HL-60/S4 treated with phorbol 12-myristate 13-acetate at 8.2 ng/mL for 4 days and 3 days (cell line): ENCODE data around the gene CEP68.

Experiments used
- in situ Hi-C: fragments of 300-500 bp; cut with MboI; formaldehyde crosslinking; loops from 2 replicates; pipeline ENCODE4 v1.15.0; 2022; ENCODE audit warnings: low sequenced_read_pairs

The CEP68 gene

DNA sequence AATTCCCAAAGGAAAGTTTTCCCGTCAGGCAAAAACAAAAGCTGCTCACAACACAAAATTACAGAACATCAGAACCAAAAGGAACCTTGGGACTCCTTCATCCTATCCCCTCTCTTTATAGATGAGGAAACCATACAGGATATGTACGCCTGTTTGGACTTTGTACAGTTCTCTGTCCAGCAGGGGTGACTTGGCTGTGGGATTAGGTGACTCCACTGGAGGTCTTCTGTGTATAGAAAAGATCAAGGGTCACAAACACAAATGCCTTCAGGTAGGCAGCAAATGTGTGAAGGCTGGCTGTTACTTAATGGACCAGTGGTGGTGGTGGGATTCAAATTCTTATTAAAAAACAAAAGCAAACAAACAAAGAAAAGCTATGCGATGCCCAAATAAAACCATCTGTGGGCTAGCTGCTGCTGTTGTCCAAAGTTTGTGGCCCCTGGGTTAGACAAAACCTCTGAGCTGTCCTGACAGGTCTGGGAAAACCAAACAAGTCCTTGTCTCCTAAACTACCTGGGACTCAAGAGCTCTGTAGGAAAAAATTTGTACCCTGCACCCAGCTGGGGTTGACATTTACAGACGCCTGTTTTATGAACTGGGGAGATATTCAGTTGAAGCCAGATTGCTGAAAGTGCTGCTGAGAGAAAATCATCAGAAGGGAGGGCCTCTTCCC lies 1.3 kb upstream of the CEP68 start:
- in situ Hi-C loops = loop anchor here (25.0 kb wide), 1 partner anchor 507 kb away; no protein-coding TSS in a partner anchor

DNA sequence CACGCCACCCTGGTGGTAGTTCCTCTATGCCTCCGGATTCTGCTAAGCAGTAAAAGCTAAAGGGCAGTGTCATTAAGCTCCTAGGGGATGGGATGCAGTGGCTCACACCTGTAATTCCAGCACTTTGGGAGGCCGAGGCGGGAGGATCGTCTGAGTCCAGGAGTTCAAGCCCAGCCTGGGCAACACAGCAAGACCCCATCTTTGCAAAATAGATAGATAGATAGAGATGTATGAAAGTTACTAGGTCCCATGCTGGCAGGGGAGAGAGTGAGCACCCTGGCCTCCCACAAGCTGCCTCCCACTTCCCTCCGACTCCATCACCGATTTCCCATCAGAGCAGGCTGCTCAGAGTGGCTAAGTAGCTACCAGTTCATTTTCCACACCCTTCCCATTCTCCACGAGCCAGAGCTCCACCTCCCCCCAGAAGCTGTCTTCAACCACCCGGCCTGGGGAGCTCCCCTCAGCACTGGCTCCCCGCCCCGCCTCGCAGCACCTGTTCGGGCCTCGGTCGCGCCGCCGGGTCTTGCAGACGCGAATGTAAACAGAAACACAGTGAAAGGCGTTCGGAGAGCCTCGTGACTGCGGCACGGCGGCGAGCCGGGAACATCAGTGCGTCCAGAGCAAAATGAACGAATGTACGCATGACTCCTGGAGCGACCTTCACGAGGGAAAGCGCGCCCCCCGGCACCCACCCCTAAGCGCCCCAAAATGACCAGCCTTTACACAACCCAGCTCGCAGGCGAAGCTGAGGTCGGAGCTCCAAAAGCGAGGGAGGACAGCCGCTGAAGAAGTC lies 598 bp upstream of the CEP68 start:
- in situ Hi-C loops = loop anchor here (25.0 kb wide), 1 partner anchor 507 kb away; no protein-coding TSS in a partner anchor

DNA sequence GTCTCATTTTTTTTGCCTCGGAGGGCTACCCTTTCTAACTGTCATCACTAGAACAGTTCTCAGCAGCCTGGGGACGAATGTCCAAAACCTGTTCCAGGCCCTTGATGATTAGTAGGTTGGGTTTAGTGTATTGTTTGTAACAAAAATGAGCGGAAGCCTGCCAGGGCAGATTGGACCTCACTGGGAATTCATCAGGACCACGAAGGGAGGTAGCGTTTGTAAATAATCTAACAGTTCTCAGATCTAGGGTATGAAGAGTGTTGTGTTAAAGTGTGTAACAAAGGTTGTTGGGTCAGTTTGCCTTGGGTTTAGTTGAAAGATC lies 799 bp downstream of the CEP68 start:
- in situ Hi-C loops = loop anchor here (25.0 kb wide), 1 partner anchor 505 kb away; no protein-coding TSS in a partner anchor

DNA sequence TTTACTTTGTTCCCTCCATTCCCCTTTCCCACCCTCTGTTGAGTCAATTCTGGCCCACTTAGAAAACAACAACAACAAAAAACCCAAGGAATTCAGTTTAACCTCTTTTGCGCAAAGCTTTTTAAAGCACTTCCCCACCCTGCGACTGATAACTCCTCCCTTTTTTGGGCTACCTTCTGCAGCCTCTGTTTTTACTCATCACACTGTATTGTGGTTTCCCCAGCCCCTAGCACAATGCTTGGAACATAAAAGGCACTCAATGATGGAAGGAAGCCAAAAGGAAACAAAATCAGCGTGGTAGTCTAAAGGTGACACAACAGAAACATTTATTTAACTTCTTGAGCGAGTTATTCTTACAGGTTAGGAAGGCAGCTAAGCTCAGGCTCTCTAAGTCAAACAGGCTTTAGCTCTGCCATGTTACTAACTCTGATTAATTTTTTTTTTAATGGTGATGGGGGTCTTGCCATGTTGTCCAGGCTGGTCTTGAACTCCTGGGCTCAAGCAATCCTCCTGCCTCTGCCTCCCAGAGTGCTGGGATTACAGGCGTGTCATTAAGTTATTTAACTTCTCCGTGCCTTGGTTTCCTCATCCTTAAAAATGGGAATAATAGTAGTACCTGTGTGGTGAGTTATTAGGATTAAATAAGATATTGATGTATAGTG lies 1.3 kb downstream of the CEP68 start:
- in situ Hi-C loops = loop anchor here (25.0 kb wide), 1 partner anchor 505 kb away; no protein-coding TSS in a partner anchor

DNA sequence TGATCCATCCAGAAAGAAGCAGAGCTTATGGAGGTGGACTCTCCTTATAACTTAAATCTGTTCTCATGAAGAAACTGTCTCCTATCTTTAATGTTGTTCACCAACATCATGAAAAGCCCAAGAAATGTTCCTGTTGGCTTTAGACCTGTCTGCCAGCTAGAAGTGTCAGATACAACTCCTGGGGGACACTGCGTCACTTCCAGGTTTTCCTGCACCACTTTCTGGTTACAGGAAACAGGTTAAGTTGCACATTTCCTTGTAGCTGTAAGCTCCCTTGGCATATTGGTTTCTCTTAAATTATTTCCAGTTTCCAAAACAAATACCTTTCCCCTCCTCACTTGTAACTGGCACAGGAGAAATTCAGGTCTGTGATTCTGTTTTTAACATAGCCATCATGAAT lies 2.9 kb downstream of the CEP68 start:
- in situ Hi-C loops = loop anchor here (25.0 kb wide), 1 partner anchor 503 kb away; no protein-coding TSS in a partner anchor

DNA sequence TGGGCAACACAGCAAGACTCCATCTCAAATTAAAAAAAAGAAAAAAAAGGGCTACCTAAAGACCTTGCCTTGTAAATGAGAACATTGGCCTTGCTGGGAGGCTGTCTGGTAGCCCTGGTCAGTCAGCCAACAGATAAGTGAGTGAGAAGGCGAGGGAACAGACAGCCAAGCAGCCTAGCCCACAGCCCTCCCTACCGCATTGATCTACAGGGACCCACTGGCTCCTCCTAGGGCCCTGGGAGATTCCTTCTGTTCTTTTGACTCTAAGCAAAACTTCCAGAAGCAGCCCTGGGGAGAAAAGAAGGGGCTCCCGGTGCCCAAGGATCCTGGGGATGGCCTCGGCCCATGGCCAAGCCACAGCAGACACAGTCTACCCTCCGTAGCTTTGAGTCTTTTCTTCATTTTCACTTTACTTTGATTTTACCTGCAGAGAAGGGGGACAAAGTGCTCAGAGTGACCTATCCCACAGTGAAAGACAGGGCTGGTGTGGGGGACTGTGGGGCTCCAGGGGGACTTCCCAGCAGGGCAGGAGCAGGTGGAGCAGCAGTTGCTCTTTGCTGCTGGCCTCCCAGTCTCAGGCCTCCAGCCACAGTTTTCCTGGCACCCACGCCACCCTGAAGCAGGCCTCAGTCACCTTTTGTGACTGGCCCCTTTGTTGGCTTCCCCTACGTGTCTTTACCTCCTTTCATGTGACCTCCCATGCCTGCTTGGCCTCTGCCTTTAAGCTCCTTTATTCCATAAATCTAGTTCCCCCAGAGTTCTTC lies 5.1 kb downstream of the CEP68 start:
- in situ Hi-C loops = loop anchor here (25.0 kb wide), 1 partner anchor 501 kb away; no protein-coding TSS in a partner anchor

DNA sequence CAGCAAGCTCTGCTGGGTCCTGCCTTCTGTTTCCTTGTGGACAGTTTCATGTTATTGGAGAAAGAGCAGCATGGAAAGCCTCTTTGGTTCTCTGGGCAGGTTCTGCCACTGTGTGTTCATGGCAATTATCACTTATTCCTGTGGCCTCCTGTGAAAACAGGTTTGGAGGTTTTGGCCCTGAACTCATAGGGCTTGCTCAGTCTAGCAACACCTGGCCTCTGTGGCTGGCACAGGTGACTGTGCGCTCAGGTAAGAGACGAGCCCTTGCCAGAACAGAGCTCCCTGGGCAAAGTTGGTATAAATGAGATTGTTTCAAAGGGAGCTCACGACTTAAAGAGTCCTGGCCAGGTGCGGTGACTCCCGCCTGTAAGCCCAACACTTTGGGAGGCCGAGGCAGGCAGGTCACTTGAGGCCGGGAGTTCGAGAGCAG lies 5.7 kb downstream of the CEP68 start:
- in situ Hi-C loops = loop anchor here (25.0 kb wide), 1 partner anchor 500 kb away; no protein-coding TSS in a partner anchor

DNA sequence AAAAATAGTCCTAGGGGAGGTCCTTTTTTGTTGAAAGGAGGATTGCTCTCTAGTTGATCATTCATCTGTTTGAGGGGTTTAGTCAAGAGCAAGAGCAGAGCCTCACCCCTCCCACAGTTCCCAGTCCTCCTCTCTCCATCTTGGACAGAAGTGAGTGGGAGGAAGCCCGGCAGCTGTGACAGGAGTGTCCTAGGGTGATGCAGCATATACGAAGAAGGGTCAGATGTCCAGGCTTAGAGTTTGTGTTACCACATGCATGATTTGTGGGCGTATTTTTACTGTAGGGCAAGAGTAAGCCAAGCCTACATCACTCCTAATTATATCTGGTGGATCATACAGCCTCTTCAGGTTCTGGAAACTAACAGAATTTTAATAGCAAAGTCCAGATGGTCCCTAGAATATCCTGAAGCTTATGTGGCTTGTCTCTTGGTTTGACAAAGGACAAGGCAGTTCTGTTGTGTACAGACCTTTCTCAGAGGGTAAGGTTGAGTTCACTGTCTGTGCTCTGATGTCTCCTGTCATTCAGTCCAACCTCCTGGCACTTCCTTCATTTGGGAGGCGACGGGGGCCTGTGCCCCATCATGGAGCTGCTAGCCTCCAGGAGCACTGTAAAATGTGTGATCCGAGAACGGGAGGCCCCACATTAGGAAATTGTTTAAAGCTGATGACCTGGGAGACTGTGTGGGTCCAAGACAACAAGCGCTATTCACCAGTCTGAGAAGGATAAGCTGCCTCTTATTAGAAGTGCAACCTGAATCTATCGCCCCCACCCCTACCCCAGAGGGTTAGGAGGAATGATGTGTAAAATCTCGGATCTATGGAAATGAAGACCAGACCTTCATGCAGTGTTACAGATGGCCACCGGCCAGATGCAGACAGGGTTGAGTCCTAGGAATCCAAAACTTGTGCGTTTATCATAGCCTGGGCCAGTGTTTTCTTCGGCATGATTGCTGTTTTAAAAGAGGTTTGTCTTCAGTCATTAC lies 6.9 kb downstream of the CEP68 start:
- in situ Hi-C loops = loop anchor here (25.0 kb wide), 1 partner anchor 499 kb away; no protein-coding TSS in a partner anchor

DNA sequence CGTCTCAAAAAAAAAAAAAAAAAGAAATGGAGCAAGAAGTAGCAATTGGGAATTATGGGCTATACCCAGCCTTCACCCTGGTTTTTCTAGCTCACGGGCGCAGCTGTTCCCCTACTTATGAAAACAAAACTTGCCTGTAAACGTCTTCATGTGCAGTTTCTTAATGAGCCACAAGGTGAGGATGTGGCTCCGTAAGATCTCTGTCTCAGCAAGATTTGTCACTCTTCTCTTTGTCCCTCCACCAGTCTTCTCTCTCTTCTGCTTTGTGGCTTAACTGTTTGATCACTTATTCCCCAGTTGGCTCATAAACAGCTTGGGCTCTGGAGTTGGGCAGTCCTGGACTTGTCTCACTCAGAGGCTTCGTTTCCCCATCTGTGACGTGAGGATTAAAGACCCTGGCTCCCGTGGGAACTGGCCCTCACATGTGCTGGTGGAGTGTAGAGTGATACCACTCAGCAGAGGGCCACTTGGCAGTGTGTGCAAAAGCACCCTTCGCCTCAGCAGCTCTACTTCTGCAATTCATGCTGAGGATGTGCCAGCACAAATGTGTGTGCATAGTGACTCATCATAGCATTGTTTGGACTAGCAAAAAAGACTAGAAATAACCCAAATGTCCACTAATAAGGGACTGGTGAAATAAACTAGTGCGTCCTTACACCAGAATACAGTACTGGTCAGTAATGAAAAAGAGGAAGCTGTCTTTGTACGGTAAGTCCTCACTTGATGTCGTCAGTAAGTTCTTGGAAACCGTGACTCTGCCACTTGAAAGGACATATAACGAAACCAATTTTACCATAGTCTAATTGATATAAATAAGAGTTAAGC lies 8.7 kb downstream of the CEP68 start:
- in situ Hi-C loops = loop anchor here (25.0 kb wide), 1 partner anchor 497 kb away; no protein-coding TSS in a partner anchor

DNA sequence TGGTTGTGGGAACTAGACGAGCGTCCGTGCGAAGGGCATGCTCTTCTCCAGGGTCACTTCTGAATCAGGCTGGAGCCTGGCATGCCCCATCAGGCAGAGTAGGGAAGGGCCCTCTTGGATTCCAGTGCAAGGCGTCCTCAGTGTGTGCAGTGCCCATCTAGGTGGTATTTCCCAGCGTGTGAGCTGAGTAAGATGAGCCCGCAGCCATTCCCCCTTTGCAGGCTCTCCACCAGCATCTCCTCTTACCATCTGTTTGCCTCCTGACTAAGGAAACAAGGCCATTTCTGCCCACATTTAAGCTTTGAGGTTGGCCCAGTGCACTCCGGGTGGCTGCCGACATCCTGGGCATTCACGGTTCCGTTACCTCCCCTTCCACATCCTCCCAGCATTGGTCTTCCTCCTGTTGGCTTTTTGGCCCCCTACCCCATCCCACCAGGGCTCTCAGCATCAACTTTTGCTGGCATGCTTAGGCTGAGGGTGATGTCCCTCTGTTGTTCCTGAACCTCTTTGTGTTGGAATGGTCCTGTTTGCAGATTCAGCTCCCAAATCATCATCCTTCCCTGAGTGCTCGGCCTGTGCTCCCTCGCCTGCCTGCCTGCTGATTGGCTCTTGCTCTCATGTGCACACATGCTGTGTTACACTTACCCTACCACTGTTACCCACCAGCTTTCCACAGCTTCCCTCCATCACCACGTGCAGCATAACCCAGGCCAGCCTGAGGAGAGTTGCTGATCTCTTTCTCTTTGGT lies 11.8 kb downstream of the CEP68 start:
- in situ Hi-C loops = loop anchor here (25.0 kb wide), 1 partner anchor 494 kb away; no protein-coding TSS in a partner anchor

DNA sequence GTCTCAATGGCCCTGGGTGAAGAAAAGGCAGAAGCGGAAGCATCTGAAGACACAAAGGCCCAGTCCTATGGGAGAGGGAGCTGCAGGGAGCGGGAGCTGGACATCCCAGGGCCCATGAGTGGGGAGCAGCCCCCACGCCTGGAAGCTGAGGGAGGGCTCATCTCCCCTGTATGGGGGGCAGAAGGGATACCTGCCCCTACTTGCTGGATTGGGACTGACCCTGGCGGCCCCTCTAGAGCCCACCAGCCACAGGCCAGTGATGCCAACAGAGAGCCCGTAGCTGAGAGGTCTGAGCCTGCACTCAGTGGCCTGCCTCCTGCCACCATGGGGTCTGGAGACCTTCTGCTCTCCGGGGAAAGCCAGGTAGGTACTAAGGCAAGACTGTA lies 13.2 kb downstream of the CEP68 start:
- in situ Hi-C loops = loop anchor here (25.0 kb wide), 1 partner anchor 493 kb away; no protein-coding TSS in a partner anchor

DNA sequence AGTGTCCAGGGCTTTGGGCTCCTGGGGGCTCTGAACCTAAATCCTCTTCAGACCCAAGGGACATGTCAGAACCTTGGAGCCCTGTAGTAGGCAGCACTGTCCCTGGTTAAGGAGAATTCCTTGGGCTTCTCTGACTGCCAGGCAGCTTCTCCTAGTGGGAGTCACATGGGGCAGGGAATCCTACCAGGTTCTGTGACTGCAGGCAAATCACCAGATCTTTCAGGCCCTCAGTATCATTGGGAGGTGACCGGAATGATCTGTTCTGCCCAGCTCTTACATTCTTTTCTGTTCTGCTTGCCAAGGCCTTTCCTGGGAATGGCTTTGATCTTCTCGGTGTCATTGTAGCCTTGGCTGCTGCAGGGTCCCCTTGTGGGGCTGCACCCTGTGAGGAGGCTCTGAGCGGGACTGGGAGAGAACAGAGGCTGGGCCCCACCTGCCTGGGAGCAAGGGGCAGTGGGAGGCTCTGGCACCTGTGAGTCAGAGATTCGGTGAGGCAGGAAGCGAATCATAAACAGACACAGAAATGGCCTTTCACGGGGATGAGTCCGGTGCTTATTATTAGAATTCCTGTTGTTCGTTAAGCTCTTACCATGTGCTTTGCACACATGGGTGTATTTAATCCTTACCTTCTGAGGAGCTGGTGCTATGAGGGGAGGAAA lies 14.1 kb downstream of the CEP68 start:
- in situ Hi-C loops = loop anchor here (25.0 kb wide), 1 partner anchor 492 kb away; no protein-coding TSS in a partner anchor

DNA sequence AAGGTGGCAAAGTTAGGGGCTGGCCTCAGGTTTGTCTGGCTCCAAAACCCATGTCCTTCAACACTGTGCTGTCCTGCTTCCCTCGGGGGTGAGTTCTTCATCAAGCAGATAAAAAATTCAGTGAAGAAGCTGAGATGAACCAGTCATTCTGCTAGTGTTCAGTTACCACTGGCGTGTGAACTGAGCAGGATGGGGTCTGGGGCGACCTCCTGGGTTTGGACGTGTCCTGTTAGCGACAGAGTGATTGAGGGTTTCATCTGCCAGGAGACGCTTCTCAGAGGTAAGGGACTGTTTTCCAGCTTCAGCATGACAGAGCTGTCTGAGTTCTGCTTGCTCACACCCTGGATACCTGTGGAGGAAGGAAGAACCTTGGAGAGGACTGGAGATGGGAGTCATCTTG lies 14.6 kb downstream of the CEP68 start:
- in situ Hi-C loops = loop anchor here (25.0 kb wide), 1 partner anchor 491 kb away; no protein-coding TSS in a partner anchor

DNA sequence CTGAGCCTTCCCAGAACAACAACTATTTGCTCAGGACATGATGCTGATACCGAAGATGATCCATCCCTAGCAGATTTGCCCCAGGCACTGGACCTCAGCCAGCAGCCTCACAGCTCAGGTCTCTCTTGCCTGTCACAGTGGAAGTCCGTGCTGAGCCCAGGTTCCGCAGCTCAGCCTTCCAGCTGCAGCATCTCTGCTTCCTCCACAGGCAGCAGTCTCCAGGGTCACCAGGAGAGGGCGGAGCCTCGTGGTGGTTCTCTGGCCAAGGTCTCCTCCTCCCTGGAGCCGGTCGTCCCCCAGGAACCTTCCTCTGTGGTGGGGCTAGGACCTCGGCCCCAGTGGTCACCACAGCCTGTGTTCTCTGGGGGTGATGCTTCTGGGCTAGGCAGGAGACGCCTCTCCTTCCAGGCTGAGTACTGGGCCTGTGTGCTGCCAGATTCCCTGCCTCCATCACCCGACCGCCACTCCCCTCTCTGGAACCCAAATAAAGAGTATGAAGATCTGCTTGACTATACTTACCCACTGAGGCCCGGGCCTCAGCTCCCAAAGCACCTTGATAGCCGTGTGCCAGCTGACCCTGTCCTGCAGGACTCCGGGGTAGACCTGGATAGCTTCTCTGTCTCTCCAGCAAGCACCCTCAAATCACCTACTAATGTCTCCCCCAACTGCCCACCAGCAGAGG lies 15.4 kb downstream of the CEP68 start:
- in situ Hi-C loops = loop anchor here (25.0 kb wide), 1 partner anchor 491 kb away; no protein-coding TSS in a partner anchor

DNA sequence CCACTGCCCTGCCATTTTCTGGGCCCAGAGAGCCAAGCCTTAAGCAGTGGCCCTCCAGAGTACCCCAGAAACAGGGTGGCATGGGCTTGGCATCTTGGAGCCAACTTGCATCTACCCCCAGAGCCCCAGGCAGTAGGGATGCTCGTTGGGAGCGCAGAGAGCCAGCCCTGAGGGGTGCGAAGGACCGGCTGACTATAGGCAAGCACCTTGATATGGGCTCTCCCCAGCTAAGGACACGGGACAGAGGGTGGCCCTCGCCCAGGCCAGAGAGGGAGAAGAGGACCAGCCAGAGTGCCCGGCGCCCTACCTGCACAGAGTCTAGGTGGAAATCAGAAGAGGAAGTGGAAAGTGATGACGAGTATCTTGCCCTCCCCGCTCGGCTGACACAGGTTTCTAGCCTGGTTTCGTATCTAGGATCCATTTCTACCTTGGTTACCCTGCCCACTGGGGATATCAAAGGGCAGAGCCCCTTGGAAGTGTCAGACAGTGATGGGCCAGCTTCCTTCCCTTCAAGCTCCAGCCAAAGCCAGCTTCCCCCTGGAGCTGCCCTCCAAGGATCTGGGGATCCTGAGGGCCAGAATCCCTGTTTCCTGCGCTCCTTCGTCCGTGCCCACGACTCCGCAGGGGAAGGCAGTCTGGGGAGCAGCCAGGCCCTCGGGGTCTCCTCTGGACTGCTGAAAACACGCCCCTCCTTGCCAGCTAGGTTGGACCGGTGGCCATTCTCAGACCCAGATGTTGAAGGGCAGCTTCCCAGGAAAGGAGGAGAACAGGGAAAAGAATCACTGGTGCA lies 16.2 kb downstream of the CEP68 start:
- in situ Hi-C loops = loop anchor here (25.0 kb wide), 1 partner anchor 490 kb away; no protein-coding TSS in a partner anchor
